ENCODE results near the gene BPGM.

The BPGM gene

GRCh38 chr7:134671609-134672008, 25.0 kb downstream of the BPGM start:
- no peak overlapping the region for H3K23ac ChIP-seq (ENCODE audit: low read depth, low read length, poor library complexity)
- no peak overlapping the region for H2BK12ac ChIP-seq (ENCODE audit: low read length)
- H4K91ac ChIP-seq (ENCODE audit: low read depth, low read length, poor library complexity) = no peak overlapping the region
- WGBS, 2 donors (ENCODE audit: extremely low coverage in 2 of 2, insufficient read length in 2 of 2, insufficient replicate concordance in 1 of 2) = no CpG with 5 or more reads among the region's 1 CpG
- no peak overlapping the region for H3K14ac ChIP-seq (ENCODE audit: low read length)
- no peak overlapping the region for H3K18ac ChIP-seq (ENCODE audit: low read length)
- H3K9me3 ChIP-seq (replicated peaks in 1 of 2; ENCODE audit: control insufficient read depth in 2 of 2, insufficient read depth in 1 of 2, low read depth in 1 of 2, low read length in 2 of 2) = peaks cover 0 to 8% of the 10 kb centered on the region in 2 donors
- H3K4me1 ChIP-seq (ENCODE audit: control insufficient read depth in 2 of 2, insufficient read depth in 1 of 2, low read depth in 1 of 2, low read length in 2 of 2) = peaks cover 3 to 5% of the 10 kb centered on the region in 2 donors
- H3K4me3 ChIP-seq (ENCODE audit: low read length in 2 of 2) = no peak overlapping the region
- H2BK120ac ChIP-seq (ENCODE audit: low read depth, low read length) = no peak overlapping the region
- H4K8ac ChIP-seq (ENCODE audit: low read depth, low read length) = no peak overlapping the region
- H2AFZ ChIP-seq (ENCODE audit: low read length) = no peak overlapping the region
- H3K27me3 ChIP-seq (ENCODE audit: control insufficient read depth in 3 of 3, insufficient read depth in 3 of 3, low read depth in 1 of 3, low read length in 3 of 3) = no peaks in the 10 kb centered on the region
- H3K4me2 ChIP-seq (ENCODE audit: insufficient read depth, low read length, poor library complexity, severe bottlenecking) = no peak overlapping the region
- no peak overlapping the region for H3K9ac ChIP-seq (ENCODE audit: low read depth, low read length, poor library complexity)
- no peaks in the 10 kb centered on the region for H3K79me1 ChIP-seq (ENCODE audit: low read depth, low read length)
- H2BK5ac ChIP-seq (ENCODE audit: low read length) = no peak overlapping the region
- H3K4ac ChIP-seq (ENCODE audit: low read length) = no peak overlapping the region
- no peak for DNase-seq (ENCODE audit: low spot score)
- no peak overlapping the region for H2AK5ac ChIP-seq (ENCODE audit: low read depth, low read length)
- peaks cover 0 to 3% of the 10 kb centered on the region in 2 donors for H3K36me3 ChIP-seq (replicated peaks in 1 of 2; ENCODE audit: control insufficient read depth in 2 of 2, insufficient read depth in 2 of 2, low read length in 2 of 2)
- H3K27ac ChIP-seq (replicated peaks; ENCODE audit: low read length) = no peak overlapping the region
- H2BK15ac ChIP-seq (ENCODE audit: low read length) = no peak overlapping the region

DNA sequence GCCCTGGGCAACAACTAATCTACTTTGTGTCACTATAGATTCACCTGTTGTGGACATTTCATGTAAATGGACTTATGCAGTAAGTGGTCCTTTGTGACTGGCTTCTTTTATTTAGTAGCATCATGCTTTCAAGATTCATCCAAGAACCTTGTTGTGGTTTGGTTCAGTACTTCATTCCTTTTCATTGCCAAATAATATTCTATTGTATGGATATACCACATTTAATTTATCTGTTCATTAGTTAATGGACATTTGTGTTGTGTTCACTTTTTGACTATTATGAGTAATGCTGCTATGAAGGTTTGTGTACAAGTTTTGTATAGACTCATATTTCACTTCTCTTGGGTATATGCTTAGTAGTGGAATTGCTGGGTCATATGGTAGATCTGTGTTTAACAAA, 27.8 kb downstream of the BPGM start:
- Histone ChIP-seq H3K18ac (ENCODE audit: low read length) (no peak overlapping the region), H3K4me1 (ENCODE audit: control insufficient read depth in 2 of 2, insufficient read depth in 1 of 2, low read depth in 1 of 2, low read length in 2 of 2) (peaks cover 5 to 6% of the 10 kb centered on the region in 2 donors), H3K4me2 (ENCODE audit: insufficient read depth, low read length, poor library complexity, severe bottlenecking) (no peak overlapping the region), H3K4me3 (ENCODE audit: low read length in 2 of 2) (no peak overlapping the region), H3K23ac (ENCODE audit: low read depth, low read length, poor library complexity) (no peak overlapping the region), H3K27me3 (ENCODE audit: control insufficient read depth in 3 of 3, insufficient read depth in 3 of 3, low read depth in 1 of 3, low read length in 3 of 3) (no peaks in the 10 kb centered on the region), H4K91ac (ENCODE audit: low read depth, low read length, poor library complexity) (no peak overlapping the region), H3K4ac (ENCODE audit: low read length) (no peak overlapping the region), H4K8ac (ENCODE audit: low read depth, low read length) (no peak overlapping the region), H3K14ac (ENCODE audit: low read length) (no peak overlapping the region), H2BK5ac (ENCODE audit: low read length) (no peak overlapping the region), H3K9ac (ENCODE audit: low read depth, low read length, poor library complexity) (no peak overlapping the region), H2AFZ (ENCODE audit: low read length) (no peak overlapping the region), H3K27ac (replicated peaks; ENCODE audit: low read length) (no peak overlapping the region), H2BK15ac (ENCODE audit: low read length) (no peak overlapping the region), H3K36me3 (replicated peaks in 1 of 2; ENCODE audit: control insufficient read depth in 2 of 2, insufficient read depth in 2 of 2, low read length in 2 of 2) (peaks cover under 1 to 5% of the 10 kb centered on the region in 2 donors), H2BK12ac (ENCODE audit: low read length) (no peak overlapping the region), H2BK120ac (ENCODE audit: low read depth, low read length) (no peak overlapping the region), H2AK5ac (ENCODE audit: low read depth, low read length) (no peak overlapping the region), H3K79me1 (ENCODE audit: low read depth, low read length) (no peaks in the 10 kb centered on the region), H3K9me3 (replicated peaks in 1 of 2; ENCODE audit: control insufficient read depth in 2 of 2, insufficient read depth in 1 of 2, low read depth in 1 of 2, low read length in 2 of 2) (peaks cover 0 to 8% of the 10 kb centered on the region in 2 donors)
- no peak for DNase-seq (ENCODE audit: low spot score)

DNA sequence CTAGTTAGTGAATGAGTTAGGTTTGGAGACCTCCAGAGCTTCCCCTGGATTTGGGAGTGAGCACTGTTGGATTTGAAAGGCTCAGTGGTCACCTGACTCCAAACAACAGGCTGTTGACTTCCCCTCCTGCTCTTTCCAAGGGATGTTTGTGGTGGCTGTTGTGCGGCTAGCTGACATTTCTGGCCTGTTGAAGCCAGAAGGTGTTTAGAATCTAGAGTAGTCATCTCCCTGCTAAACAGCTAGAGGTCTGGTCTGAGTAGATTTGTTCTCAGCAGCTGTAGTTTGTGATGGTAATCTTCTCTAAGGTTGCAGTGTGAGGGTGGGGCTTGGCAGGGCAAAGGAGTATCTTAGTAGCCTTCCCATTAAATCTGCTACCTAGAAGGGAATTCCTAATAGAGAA, 30.1 kb downstream of the BPGM start:
- H3K4me3 ChIP-seq (ENCODE audit: low read length in 2 of 2) = no peak overlapping the region
- H2BK15ac ChIP-seq (ENCODE audit: low read length) = no peak overlapping the region
- DNase-seq (ENCODE audit: low spot score) = no peak
- no peak overlapping the region for H2BK12ac ChIP-seq (ENCODE audit: low read length)
- no peak overlapping the region for H4K8ac ChIP-seq (ENCODE audit: low read depth, low read length)
- no peak overlapping the region for H3K14ac ChIP-seq (ENCODE audit: low read length)
- no peak overlapping the region for H3K9ac ChIP-seq (ENCODE audit: low read depth, low read length, poor library complexity)
- WGBS, 2 donors (ENCODE audit: extremely low coverage in 2 of 2, insufficient read length in 2 of 2, insufficient replicate concordance in 1 of 2) = no CpG with 5 or more reads among the region's 1 CpG
- H3K23ac ChIP-seq (ENCODE audit: low read depth, low read length, poor library complexity) = no peak overlapping the region
- H4K91ac ChIP-seq (ENCODE audit: low read depth, low read length, poor library complexity) = no peak overlapping the region
- H3K79me1 ChIP-seq (ENCODE audit: low read depth, low read length) = no peaks in the 10 kb centered on the region
- H2BK120ac ChIP-seq (ENCODE audit: low read depth, low read length) = no peak overlapping the region
- H2AFZ ChIP-seq (ENCODE audit: low read length) = no peak overlapping the region
- no peaks in the 10 kb centered on the region for H3K27me3 ChIP-seq (ENCODE audit: control insufficient read depth in 3 of 3, insufficient read depth in 3 of 3, low read depth in 1 of 3, low read length in 3 of 3)
- peaks cover 0 to 4% of the 10 kb centered on the region in 2 donors for H3K4me1 ChIP-seq (ENCODE audit: control insufficient read depth in 2 of 2, insufficient read depth in 1 of 2, low read depth in 1 of 2, low read length in 2 of 2)
- H3K27ac ChIP-seq (replicated peaks; ENCODE audit: low read length) = no peak overlapping the region
- H3K4me2 ChIP-seq (ENCODE audit: insufficient read depth, low read length, poor library complexity, severe bottlenecking) = no peak overlapping the region
- H3K18ac ChIP-seq (ENCODE audit: low read length) = no peak overlapping the region
- H3K36me3 ChIP-seq (replicated peaks in 1 of 2; ENCODE audit: control insufficient read depth in 2 of 2, insufficient read depth in 2 of 2, low read length in 2 of 2) = peaks cover 5 to 13% of the 10 kb centered on the region in 2 donors
- H3K4ac ChIP-seq (ENCODE audit: low read length) = no peak overlapping the region
- H3K9me3 ChIP-seq (replicated peaks in 1 of 2; ENCODE audit: control insufficient read depth in 2 of 2, insufficient read depth in 1 of 2, low read depth in 1 of 2, low read length in 2 of 2) = peaks cover 0 to 8% of the 10 kb centered on the region in 2 donors
- H2AK5ac ChIP-seq (ENCODE audit: low read depth, low read length) = no peak overlapping the region
- no peak overlapping the region for H2BK5ac ChIP-seq (ENCODE audit: low read length)

- no peak overlapping the region for H3K4me3 ChIP-seq (ENCODE audit: low read length in 2 of 2)
- H2AK5ac ChIP-seq (ENCODE audit: low read depth, low read length) = no peak overlapping the region
- H4K8ac ChIP-seq (ENCODE audit: low read depth, low read length) = no peak overlapping the region
- H3K4me2 ChIP-seq (ENCODE audit: insufficient read depth, low read length, poor library complexity, severe bottlenecking) = no peak overlapping the region
- H3K23ac ChIP-seq (ENCODE audit: low read depth, low read length, poor library complexity) = no peak overlapping the region
- peaks cover 5 to 13% of the 10 kb centered on the region in 2 donors for H3K36me3 ChIP-seq (replicated peaks in 1 of 2; ENCODE audit: control insufficient read depth in 2 of 2, insufficient read depth in 2 of 2, low read length in 2 of 2)
- no peaks in the 10 kb centered on the region for H3K79me1 ChIP-seq (ENCODE audit: low read depth, low read length)
- no peak overlapping the region for H3K14ac ChIP-seq (ENCODE audit: low read length)
- no peak overlapping the region for H2BK12ac ChIP-seq (ENCODE audit: low read length)
- WGBS, 2 donors (ENCODE audit: extremely low coverage in 2 of 2, insufficient read length in 2 of 2, insufficient replicate concordance in 1 of 2) = no CpG with 5 or more reads among the region's 2 CpGs
- H3K9ac ChIP-seq (ENCODE audit: low read depth, low read length, poor library complexity) = no peak overlapping the region
- H3K4me1 ChIP-seq (ENCODE audit: control insufficient read depth in 2 of 2, insufficient read depth in 1 of 2, low read depth in 1 of 2, low read length in 2 of 2) = peaks cover 0 to 4% of the 10 kb centered on the region in 2 donors
- no peak overlapping the region for H4K91ac ChIP-seq (ENCODE audit: low read depth, low read length, poor library complexity)
- no peak overlapping the region for H2BK15ac ChIP-seq (ENCODE audit: low read length)
- no peak overlapping the region for H2BK5ac ChIP-seq (ENCODE audit: low read length)
- H3K9me3 ChIP-seq (replicated peaks in 1 of 2; ENCODE audit: control insufficient read depth in 2 of 2, insufficient read depth in 1 of 2, low read depth in 1 of 2, low read length in 2 of 2) = peaks cover 0 to 8% of the 10 kb centered on the region in 2 donors
- no peak overlapping the region for H2AFZ ChIP-seq (ENCODE audit: low read length)
- H3K4ac ChIP-seq (ENCODE audit: low read length) = no peak overlapping the region
- H3K27me3 ChIP-seq (ENCODE audit: control insufficient read depth in 3 of 3, insufficient read depth in 3 of 3, low read depth in 1 of 3, low read length in 3 of 3) = no peaks in the 10 kb centered on the region
- H3K27ac ChIP-seq (replicated peaks; ENCODE audit: low read length) = no peak overlapping the region
- no peak overlapping the region for H2BK120ac ChIP-seq (ENCODE audit: low read depth, low read length)
- no peak for DNase-seq (ENCODE audit: low spot score)
- no peak overlapping the region for H3K18ac ChIP-seq (ENCODE audit: low read length)
These were observed 31.5 kb downstream of the BPGM start for GRCh38 chr7:134678115-134678514.

All from neuronal stem cell (in vitro differentiated cells).